Measurements from ENCODE around the gene NPIPA1.
"Not testable (repeated sequence)": the region's sequence is repeated elsewhere in the genome, so short reads cannot be mapped to it uniquely, and the experiment has no call there.

GRCh38 chr16:14922968-14923367 is 14.3 kb upstream of the NPIPA1 start:
- TF ChIP-seq CTCF (IDR thresholded peaks at IDR 0.05); EP300 (IDR thresholded peaks at IDR 0.05); POLR2A (IDR thresholded peaks at IDR 0.05; ENCODE audit: low read depth); POLR2AphosphoS5 (IDR thresholded peaks at IDR 0.05): not testable (repeated sequence)

All from esophagus muscularis mucosa (tissue), 4 donors.